Right renal cortex interstitium (tissue), 3 donors: ENCODE measurements around the gene CMPK2. TPM values are rescaled to one million over a fixed set of nuclear protein-coding genes. Genes with fewer than 3 reads are reported as not detected.
A peak's percentile ranks its signal among the peaks of the same experiment; 100 is the strongest.

Source experiments
- DNase-seq, 3 donors: peaks; one replicate each; pipeline ENCODE4 v3.0.0-alpha.2; 2013; ENCODE audit warnings: low read depth in 3 of 3, low spot score in 2 of 3
- polyA plus RNA-seq, 3 donors: library from polyadenylated mRNA; unstranded; fragments of 120-200 nt; gene quantifications; one replicate each; pipeline ENCODE4 v1.2.1, GENCODE V29; 2013; ENCODE audit not compliant: insufficient read length in 3 of 3

Gene CMPK2
- polyA plus RNA-seq, 3 donors, result 4.0 to 4.3 (median 4.2) TPM

- DNase-seq, result no peak
These were observed 19.8 kb downstream of the CMPK2 start for GRCh38 chr2:6845903-6846302.

GRCh38 chr2:6845312-6845711 is 20.4 kb downstream of the CMPK2 start:
- no peak for DNase-seq

- DNase-seq, result no peak
These were observed 24.0 kb downstream of the CMPK2 start for GRCh38 chr2:6841537-6842287.

GRCh38 chr2:6838673-6839319 is 26.9 kb downstream of the CMPK2 start:
- DNase-seq, result no peak

- no peak for DNase-seq
These were observed 30.2 kb downstream of the CMPK2 start for GRCh38 chr2:6835467-6835866.

GRCh38 chr2:6834163-6834562 is 31.5 kb downstream of the CMPK2 start:
- no peak for DNase-seq

- DNase-seq, result no peak
These were observed 32.5 kb downstream of the CMPK2 start for GRCh38 chr2:6833300-6833604.

GRCh38 chr2:6832596-6833299 is 33.0 kb downstream of the CMPK2 start:
- no peak for DNase-seq

GRCh38 chr2:6831229-6831628 is 34.5 kb downstream of the CMPK2 start:
- DNase-seq, result no peak

- peak in 2 of 3 donors; percentile 29 to 36 for DNase-seq
These were observed 37.5 kb downstream of the CMPK2 start for GRCh38 chr2:6828299-6828584.

- no peak for DNase-seq
These were observed 38.0 kb downstream of the CMPK2 start for GRCh38 chr2:6827566-6828298.

GRCh38 chr2:6826081-6826913 is 39.4 kb downstream of the CMPK2 start:
- no peak for DNase-seq

GRCh38 chr2:6824962-6825361 is 40.7 kb downstream of the CMPK2 start:
- no peak for DNase-seq

GRCh38 chr2:6823111-6823510 is 42.6 kb downstream of the CMPK2 start:
- no peak for DNase-seq

- DNase-seq, result no peak
These were observed 43.3 kb downstream of the CMPK2 start for GRCh38 chr2:6822406-6822805.

- no peak for DNase-seq
These were observed 44.7 kb downstream of the CMPK2 start for GRCh38 chr2:6820903-6821584.

- no peak for DNase-seq
These were observed 45.5 kb downstream of the CMPK2 start for GRCh38 chr2:6820236-6820635.

GRCh38 chr2:6819668-6820067 is 46.0 kb downstream of the CMPK2 start:
- DNase-seq, result no peak

- no peak for DNase-seq
These were observed 47.7 kb downstream of the CMPK2 start for GRCh38 chr2:6818012-6818411.

- DNase-seq, result no peak
These were observed 50.8 kb downstream of the CMPK2 start for GRCh38 chr2:6814869-6815268.
